VCaP (cell line): Measurements from ENCODE around the gene GMFB.

ENCODE experiments used
- H3K27ac ChIP-seq: fragments of 450-650 bp; 2 replicates; pipeline ENCODE4 v1.5.1; 2017
- TF ChIP-seq, protein P1 (sequence below): fragments of 450-650 bp; conservative IDR thresholded peaks from 2 replicates; pipeline ENCODE4 v1.5.1; 2017; ENCODE audit warnings: mild to moderate bottlenecking, moderate library complexity

GMFB gene

DNA sequence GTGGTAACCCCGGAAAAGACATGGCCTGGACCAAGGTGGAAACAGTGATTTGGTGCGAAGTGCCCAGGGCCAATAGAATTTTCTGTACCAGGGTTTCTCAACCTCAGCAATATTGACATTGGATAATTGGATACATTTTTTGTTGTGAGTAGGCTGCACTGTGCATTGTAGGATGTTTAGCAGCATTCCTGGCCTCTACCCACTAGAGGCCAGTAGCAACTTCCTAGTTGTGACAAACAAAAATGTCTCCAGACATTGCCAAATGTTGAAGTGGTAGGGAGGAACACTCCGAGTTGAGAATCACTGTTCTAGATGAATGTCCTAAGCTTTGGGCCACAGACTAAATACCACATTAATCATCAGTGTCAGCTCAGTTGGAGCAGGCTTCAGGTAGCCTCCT is 14.7 kb upstream of the GMFB start:
- H3K27ac ChIP-seq = peak overlapping the region; percentile 39; the same call in 1 of the 2 replicates
- TF ChIP-seq, protein P1, sequence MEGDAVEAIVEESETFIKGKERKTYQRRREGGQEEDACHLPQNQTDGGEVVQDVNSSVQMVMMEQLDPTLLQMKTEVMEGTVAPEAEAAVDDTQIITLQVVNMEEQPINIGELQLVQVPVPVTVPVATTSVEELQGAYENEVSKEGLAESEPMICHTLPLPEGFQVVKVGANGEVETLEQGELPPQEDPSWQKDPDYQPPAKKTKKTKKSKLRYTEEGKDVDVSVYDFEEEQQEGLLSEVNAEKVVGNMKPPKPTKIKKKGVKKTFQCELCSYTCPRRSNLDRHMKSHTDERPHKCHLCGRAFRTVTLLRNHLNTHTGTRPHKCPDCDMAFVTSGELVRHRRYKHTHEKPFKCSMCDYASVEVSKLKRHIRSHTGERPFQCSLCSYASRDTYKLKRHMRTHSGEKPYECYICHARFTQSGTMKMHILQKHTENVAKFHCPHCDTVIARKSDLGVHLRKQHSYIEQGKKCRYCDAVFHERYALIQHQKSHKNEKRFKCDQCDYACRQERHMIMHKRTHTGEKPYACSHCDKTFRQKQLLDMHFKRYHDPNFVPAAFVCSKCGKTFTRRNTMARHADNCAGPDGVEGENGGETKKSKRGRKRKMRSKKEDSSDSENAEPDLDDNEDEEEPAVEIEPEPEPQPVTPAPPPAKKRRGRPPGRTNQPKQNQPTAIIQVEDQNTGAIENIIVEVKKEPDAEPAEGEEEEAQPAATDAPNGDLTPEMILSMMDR = peak; percentile 77

DNA sequence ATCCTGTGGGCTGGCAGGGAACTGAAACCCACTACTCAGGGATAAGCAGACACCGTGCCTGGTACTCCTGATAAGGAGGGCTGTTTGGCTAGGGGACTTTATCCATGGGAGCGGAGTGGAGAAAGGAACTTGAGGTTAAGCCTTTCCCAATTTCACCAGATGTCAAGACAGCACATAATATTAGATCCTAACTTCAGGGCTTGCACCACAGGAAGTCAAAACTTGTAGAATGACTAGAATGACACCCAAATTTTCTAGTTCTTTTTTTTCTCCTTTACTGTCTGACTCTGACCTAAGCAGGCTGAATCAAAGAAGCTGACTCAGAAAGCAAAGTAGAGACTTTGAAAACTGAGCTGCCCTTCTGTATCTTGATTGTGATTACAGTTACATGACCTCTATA is 13.8 kb upstream of the GMFB start:
- TF ChIP-seq, protein P1 = no peak
- no peak overlapping the region for H3K27ac ChIP-seq

DNA sequence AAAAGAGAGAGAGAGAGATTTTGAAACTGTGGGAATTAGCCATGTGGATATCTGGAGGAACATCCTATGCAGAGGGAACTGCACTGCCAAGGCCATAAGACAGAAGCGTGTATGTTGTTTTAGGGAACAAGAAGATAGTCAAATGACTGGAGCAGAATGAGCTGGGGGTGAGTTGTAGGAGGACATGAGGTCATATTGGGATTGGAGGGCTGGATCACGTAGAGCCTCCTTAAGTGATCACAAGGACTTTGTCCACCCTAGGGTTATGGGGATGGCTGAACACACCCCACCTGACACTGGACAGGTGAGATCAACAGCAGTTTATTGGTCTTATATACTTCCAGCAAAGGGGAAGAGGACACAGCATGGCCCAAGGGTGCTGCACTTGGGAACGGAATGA is 12.7 kb upstream of the GMFB start:
- TF ChIP-seq, protein P1 = no peak
- H3K27ac ChIP-seq = no peak overlapping the region

DNA sequence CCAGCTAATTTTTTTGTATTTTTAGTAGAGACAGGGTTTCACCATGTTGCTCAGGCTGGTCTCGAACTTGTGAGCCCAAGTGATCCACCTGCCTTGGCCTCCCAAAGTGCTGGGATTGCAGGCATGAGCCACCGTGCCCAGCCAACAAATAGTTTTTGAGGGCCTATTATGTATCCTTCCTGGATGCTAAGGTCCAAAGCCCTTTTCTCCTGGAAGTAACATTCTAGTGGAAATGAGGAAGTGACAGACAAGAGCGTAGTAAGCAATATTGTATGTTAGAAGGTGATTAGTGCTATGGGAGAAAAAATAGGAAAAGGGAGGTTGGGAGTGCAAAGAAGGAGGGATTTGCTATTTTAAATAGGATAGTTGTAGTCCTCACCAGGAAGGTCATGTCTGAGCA is 12.0 kb upstream of the GMFB start:
- TF ChIP-seq, protein P1 = no peak
- H3K27ac ChIP-seq = no peak overlapping the region

DNA sequence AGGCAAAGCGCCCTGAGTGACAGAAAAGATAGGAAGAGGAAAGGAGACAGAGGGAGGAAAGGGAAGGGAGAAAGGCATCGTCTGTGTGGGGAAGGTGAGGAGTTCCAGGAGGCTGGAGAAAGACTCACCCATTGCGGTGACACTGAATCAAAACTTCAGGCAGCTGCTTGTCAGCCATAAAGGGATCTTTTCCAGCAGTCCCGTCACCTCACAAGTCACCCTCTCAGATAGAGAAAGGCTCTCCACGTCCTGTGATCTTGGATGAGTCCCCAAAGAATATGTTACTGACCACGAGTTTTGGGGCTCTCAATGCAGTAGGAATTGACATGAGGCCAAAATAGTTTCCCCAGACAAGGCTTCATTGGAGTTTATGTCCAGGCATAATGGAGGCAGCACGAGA is 9.8 kb upstream of the GMFB start:
- TF ChIP-seq, protein P1 = no peak
- no peak overlapping the region for H3K27ac ChIP-seq

DNA sequence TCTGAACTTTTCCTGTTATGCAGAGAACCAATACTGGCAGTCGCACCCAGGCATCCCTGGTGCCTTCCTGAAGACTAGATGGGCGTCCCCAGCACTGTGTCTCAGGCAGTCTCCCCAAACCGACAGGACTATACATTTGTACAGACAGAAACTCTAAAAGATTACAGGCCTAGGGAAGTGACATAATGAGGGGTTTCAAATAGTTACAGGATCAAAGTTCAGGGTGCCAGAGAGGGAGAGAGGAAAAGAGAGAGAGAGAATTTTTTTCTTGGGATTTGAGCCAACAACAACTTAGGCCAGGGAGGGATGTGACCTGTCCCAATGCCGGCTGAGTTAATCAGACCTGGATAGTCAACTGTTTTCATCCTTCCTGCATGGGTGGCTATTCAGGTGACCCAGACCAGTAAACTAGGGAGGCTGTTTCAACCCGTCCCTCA is 9.3 kb upstream of the GMFB start:
- TF ChIP-seq, protein P1 = no peak
- no peak overlapping the region for H3K27ac ChIP-seq

DNA sequence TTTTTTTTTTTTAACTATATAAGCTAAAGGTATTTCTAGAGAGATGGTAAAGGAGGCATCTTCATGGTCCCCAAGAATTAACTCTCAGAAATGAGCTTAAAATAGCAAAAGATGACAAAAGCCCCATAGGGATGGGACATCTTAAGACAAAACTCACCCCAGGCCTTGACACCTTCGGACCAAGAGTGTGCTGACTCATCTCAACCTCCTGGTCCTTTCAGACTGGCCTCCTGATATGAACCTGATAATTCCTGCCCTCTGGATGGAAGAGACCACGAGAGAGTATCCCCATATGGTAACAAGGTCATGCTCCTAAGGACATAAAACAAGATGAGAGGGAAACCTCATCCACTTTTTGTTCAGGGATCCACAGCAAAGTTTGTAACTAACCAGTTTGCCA is 8.4 kb upstream of the GMFB start:
- TF ChIP-seq, protein P1 = no peak
- H3K27ac ChIP-seq = no peak overlapping the region

DNA sequence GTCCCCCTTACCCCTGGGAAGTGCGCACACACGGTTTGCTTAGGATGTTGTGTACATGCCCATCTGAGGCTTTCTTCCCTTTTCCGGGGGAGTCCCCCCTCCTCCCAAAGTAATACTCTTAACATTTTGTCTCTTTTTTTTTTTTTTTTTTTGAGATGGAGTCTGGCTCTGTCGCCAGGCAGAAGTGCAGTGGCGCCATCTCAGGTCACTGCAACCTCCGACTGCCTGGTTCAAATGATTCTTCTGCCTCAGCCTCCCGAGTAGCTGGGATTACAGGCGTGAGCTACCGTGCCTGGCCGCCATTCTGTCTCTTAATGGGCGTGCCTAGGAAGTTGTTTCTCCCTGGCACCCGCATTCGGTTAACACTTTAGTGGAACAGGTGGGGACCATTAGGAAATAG is 4.5 kb upstream of the GMFB start:
- H3K27ac ChIP-seq = no peak overlapping the region
- TF ChIP-seq, protein P1 = no peak; the same call in 1 of the 2 replicates
